Measurements from ENCODE around the gene HSD11B1. TPM values are rescaled to one million over a fixed set of nuclear protein-coding genes. Genes with fewer than 3 reads are reported as not detected.
A peak's percentile ranks its signal among the peaks of the same experiment; 100 is the strongest.

Gene HSD11B1
- total RNA-seq, 2 experiments from 2014 or later, result 1.5 TPM

- POLR2A ChIA-PET, result interaction anchor here (2.1 to 4.4 kb wide), 2 partner anchors 8 to 11 kb away, joined by 8 to 48 read pairs; partner anchors contain the start of gene TRAF3IP3
- peaks cover 56% of the 10 kb centered on the region for H3K4me1 Mint-ChIP-seq
- peaks cover 46% of the 10 kb centered on the region for H3K36me3 Mint-ChIP-seq (ENCODE audit: low read depth)
Observed at GRCh38 chr1:209767096-209767495, 62.5 kb downstream of the HSD11B1 start.

GRCh38 chr1:209767706-209768105, 63.1 kb downstream of the HSD11B1 start:
- ChIA-PET POLR2A (interaction anchor here (0.7 to 4.4 kb wide), 6 partner anchors 9 to 464 kb away, joined by 4 to 48 read pairs (median 6); partner anchors contain the start of genes C1orf74 and TRAF3IP3), CTCF (interaction anchor here (1.3 to 7.5 kb wide), 7 partner anchors 12 to 118 kb away, joined by 3 to 74 read pairs (median 9); partner anchors contain the start of genes C1orf74 and TRAF3IP3)
- no peak overlapping the region for H3K4me3 Mint-ChIP-seq
- no peak for DNase-seq
- H3K27me3 Mint-ChIP-seq, result no peaks in the 10 kb centered on the region
- H3K36me3 Mint-ChIP-seq (ENCODE audit: low read depth), result peaks cover 40% of the 10 kb centered on the region
- H3K4me1 Mint-ChIP-seq, result peaks cover 50% of the 10 kb centered on the region
- no peaks in the 10 kb centered on the region for H3K9me3 Mint-ChIP-seq
- H3K27ac Mint-ChIP-seq, result no peak overlapping the region

More at GRCh38 chr1:209767096-209767495, 62.5 kb downstream of the HSD11B1 start:
- Mint-ChIP-seq H3K27ac (peak overlapping the region; percentile 75), H3K9me3 (no peaks in the 10 kb centered on the region), H3K4me3 (no peak overlapping the region), H3K27me3 (no peaks in the 10 kb centered on the region)
- no peak for DNase-seq
- CTCF ChIA-PET, result interaction anchor here (4.5 to 7.5 kb wide), 3 partner anchors 12 to 18 kb away, joined by 27 to 74 read pairs (median 34); partner anchors contain the start of gene TRAF3IP3

GRCh38 chr1:209768354-209768774, 63.7 kb downstream of the HSD11B1 start:
- peak; percentile 95 for DNase-seq
- Mint-ChIP-seq H3K4me1 (peaks cover 44% of the 10 kb centered on the region), H3K27ac (no peak overlapping the region)

DNA sequence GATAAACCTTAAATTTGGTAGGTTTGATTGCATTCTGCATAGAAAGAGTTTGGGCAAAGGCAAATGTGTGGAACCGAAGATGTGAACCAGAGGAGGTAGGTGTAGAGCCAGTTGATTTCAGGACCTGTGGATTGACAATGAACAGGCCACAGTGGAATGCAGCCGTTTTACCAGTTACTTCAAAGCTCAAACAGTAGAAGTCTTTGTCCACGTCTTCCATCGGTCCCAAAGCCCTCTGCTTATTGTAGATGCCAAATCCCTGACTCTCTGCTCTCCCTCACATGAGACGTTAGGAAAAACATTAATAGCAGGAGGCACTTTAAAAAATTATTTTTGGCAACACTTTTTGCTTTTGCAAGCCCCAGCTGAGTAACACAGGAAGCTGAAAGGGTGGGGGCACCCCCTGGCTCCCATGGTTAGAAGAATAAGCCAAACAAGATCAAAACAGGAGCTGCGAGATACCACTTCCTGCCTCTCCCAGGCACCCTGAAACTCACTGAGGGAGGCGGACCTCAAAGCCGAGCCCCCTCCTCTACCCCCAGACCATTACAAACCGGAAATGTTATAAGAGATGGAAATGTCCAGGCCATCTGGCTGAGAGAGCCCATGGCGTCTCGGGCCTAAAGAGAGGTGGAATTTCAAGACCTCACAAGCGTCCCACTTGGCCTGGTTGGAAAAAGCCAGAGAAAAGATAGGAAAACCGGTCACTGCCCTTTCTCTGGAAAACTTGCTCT, 64.7 kb downstream of the HSD11B1 start:
- Mint-ChIP-seq H3K27ac (no peak overlapping the region), H3K4me3 (no peak overlapping the region), H3K27me3 (no peaks in the 10 kb centered on the region), H3K36me3 (ENCODE audit: low read depth) (peaks cover 28% of the 10 kb centered on the region), H3K4me1 (peaks cover 41% of the 10 kb centered on the region), H3K9me3 (no peaks in the 10 kb centered on the region)
- CTCF ChIA-PET, result interaction anchor here (0.9 to 7.5 kb wide), 8 partner anchors 10 to 200 kb away, joined by 3 to 74 read pairs (median 10); partner anchors contain the start of gene TRAF3IP3
- POLR2A ChIA-PET, result interaction anchor here (2.1 to 4.4 kb wide), 3 partner anchors 10 to 17 kb away, joined by 8 to 48 read pairs (median 15); partner anchors contain the start of gene TRAF3IP3
- peak; percentile 88 for DNase-seq

More at GRCh38 chr1:209768354-209768774, 63.7 kb downstream of the HSD11B1 start:
- no peaks in the 10 kb centered on the region for H3K9me3 Mint-ChIP-seq
- no peak overlapping the region for H3K4me3 Mint-ChIP-seq
- no peaks in the 10 kb centered on the region for H3K27me3 Mint-ChIP-seq
- POLR2A ChIA-PET, result interaction anchor here (1.2 to 4.4 kb wide), 5 partner anchors 9 to 16 kb away, joined by 4 to 48 read pairs (median 8); partner anchors contain the start of genes C1orf74 and TRAF3IP3
- CTCF ChIA-PET, result interaction anchor here (0.7 to 7.5 kb wide), 12 partner anchors 8 to 199 kb away, joined by 3 to 74 read pairs (median 4); partner anchors contain the start of genes C1orf74 and TRAF3IP3
- peaks cover 33% of the 10 kb centered on the region for H3K36me3 Mint-ChIP-seq (ENCODE audit: low read depth)

- no peak overlapping the region for H3K4me3 Mint-ChIP-seq
- ChIA-PET CTCF (interaction anchor here (2.4 to 7.5 kb wide), 3 partner anchors 9 to 16 kb away, joined by 10 to 74 read pairs (median 27); partner anchors contain the start of gene TRAF3IP3), POLR2A (interaction anchor here (2.8 to 4.4 kb wide), 2 partner anchors 13 to 18 kb away, joined by 15 to 48 read pairs; partner anchors contain the start of gene TRAF3IP3)
- no peak overlapping the region for H3K27ac Mint-ChIP-seq
- peaks cover 44% of the 10 kb centered on the region for H3K4me1 Mint-ChIP-seq
- H3K36me3 Mint-ChIP-seq (ENCODE audit: low read depth), result peaks cover 29% of the 10 kb centered on the region
- no peaks in the 10 kb centered on the region for H3K27me3 Mint-ChIP-seq
- H3K9me3 Mint-ChIP-seq, result no peaks in the 10 kb centered on the region
- no peak for DNase-seq
Observed at GRCh38 chr1:209769971-209770370, 65.3 kb downstream of the HSD11B1 start.

GRCh38 chr1:209770636-209771415, 66.2 kb downstream of the HSD11B1 start:
- no peaks in the 10 kb centered on the region for H3K27me3 Mint-ChIP-seq
- no peak overlapping the region for H3K4me3 Mint-ChIP-seq
- DNase-seq, result no peak
- H3K4me1 Mint-ChIP-seq, result peaks cover 43% of the 10 kb centered on the region
- ChIA-PET POLR2A (no interaction called here), CTCF (no interaction called here)
- H3K9me3 Mint-ChIP-seq, result no peaks in the 10 kb centered on the region
- no peak overlapping the region for H3K27ac Mint-ChIP-seq
- H3K36me3 Mint-ChIP-seq (ENCODE audit: low read depth), result peaks cover 31% of the 10 kb centered on the region

DNA sequence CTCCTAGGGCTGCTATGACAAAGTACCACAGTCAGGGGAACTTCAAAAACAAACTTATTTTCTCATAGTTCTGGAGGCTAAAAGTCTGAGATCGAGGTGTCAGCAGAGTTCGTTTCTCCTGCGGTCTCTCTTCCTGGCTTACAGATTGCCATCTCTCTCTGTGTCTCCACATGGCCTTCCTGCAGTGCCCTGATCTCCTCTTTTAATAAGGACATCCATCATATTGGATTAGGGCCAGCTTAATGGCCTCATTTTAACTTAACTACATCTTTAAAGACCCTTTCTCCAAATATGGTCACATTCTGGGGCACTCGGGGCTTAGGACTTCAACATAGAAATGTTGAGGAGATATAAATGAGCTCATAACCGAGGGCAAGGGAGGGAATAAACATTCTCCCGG, 67.5 kb downstream of the HSD11B1 start:
- Mint-ChIP-seq H3K4me3 (no peak overlapping the region), H3K27ac (no peak overlapping the region), H3K9me3 (no peaks in the 10 kb centered on the region), H3K27me3 (no peaks in the 10 kb centered on the region), H3K36me3 (ENCODE audit: low read depth) (peaks cover 30% of the 10 kb centered on the region), H3K4me1 (peaks cover 37% of the 10 kb centered on the region)
- DNase-seq, result no peak
- ChIA-PET POLR2A (interaction anchor here (0.9 to 1.1 kb wide), 2 partner anchors 11 to 15 kb away, joined by 3 read pairs; no protein-coding TSS in a partner anchor), CTCF (interaction anchor here (0.8 to 1.6 kb wide), 4 partner anchors 10 to 24 kb away, joined by 3 to 7 read pairs (median 4); partner anchors contain the start of gene C1orf74)

GRCh38 chr1:209774592-209774991, 69.9 kb downstream of the HSD11B1 start:
- Mint-ChIP-seq H3K36me3 (ENCODE audit: low read depth) (peaks cover 55% of the 10 kb centered on the region), H3K27ac (peak overlapping the region; percentile 48), H3K4me3 (no peak overlapping the region), H3K27me3 (no peaks in the 10 kb centered on the region), H3K9me3 (no peaks in the 10 kb centered on the region), H3K4me1 (peaks cover 42% of the 10 kb centered on the region)
- DNase-seq, result no peak
- POLR2A ChIA-PET, result interaction anchor here (0.7 to 1.0 kb wide), 2 partner anchors 8 to 47 kb away, joined by 4 read pairs; no protein-coding TSS in a partner anchor
- CTCF ChIA-PET, result interaction anchor here (0.7 to 1.9 kb wide), 8 partner anchors 9 to 49 kb away, joined by 3 to 9 read pairs (median 4); partner anchors contain the start of gene C1orf74

DNA sequence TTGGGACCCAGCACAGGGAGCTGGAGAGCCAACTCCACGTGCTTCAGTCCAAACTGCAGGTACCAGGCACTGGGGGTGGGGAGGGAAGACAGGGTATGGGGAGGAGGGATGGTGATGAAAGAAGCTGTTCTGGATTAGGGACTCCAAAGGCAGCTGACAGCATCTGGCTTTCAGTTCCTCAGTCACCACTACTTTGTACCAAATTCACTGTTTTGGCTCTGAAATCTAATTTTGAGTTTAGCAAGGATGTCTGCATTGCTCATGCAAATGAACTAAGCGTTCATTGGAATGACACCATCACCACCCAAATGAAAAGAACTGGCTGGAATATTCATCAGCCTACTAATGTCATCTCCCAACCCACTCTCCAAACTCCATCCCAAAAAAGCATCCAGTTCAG, 71.0 kb downstream of the HSD11B1 start:
- DNase-seq, result no peak
- Mint-ChIP-seq H3K27ac (no peak overlapping the region), H3K9me3 (no peaks in the 10 kb centered on the region), H3K36me3 (ENCODE audit: low read depth) (peaks cover 64% of the 10 kb centered on the region), H3K27me3 (no peaks in the 10 kb centered on the region), H3K4me1 (peaks cover 47% of the 10 kb centered on the region), H3K4me3 (no peak overlapping the region)
- ChIA-PET POLR2A (no interaction called here), CTCF (interaction anchor here (0.9 to 1.9 kb wide), 6 partner anchors 7 to 48 kb away, joined by 3 to 9 read pairs (median 5); no protein-coding TSS in a partner anchor)

DNA sequence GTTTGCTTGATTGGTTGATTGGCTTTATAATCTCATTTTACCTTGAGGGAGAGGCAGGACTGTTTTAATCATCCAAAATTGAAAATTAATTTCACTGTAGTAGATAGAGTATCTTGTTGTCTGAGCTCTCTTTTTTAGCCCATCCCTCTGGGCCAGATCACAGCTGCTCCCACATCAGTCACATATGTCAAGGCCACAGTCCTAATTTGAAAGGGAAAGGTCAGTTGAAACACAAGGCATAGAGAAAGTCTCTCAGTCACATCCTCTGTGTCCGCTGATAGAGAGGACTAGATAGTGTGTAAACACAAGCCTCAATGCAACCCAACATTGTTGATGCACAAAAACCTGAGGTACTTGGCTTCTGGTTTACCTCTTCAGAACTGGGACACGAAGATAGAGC, 72.9 kb downstream of the HSD11B1 start:
- Mint-ChIP-seq H3K9me3 (no peaks in the 10 kb centered on the region), H3K27me3 (no peaks in the 10 kb centered on the region), H3K4me1 (peaks cover 54% of the 10 kb centered on the region), H3K4me3 (no peak overlapping the region), H3K36me3 (ENCODE audit: low read depth) (peaks cover 80% of the 10 kb centered on the region), H3K27ac (peak overlapping the region; percentile 37)
- CTCF ChIA-PET, result interaction anchor here (0.5 to 4.7 kb wide), 3 partner anchors 10 to 21 kb away, joined by 3 to 27 read pairs (median 4); no protein-coding TSS in a partner anchor
- DNase-seq, result no peak
- POLR2A ChIA-PET, result interaction anchor here (1.2 kb wide), 1 partner anchor 22 kb away, joined by 3 read pairs; the partner anchor contains the start of gene TRAF3IP3

DNA sequence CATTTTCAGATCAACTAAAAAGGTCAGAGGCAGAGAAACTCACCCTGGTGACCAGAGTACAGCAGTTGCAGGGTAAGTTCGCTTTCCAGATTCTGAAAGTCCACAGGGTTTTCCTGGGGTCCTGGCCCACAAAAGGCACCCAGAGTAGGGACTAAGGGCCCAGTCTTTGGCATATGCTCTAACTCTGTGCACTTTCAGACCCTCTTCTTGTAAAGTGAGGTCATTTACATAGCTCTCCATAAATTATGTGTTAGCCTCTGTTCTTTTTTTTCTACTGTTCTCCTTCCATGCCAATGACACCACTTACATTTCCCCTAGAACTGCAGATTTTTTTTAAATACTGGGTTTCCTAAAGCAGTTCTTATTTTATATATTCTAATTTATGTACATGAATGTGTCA, 73.5 kb downstream of the HSD11B1 start:
- no peak overlapping the region for H3K27ac Mint-ChIP-seq
- no peaks in the 10 kb centered on the region for H3K27me3 Mint-ChIP-seq
- POLR2A ChIA-PET, result interaction anchor here (1.2 kb wide), 1 partner anchor 22 kb away, joined by 3 read pairs; the partner anchor contains the start of gene TRAF3IP3
- no peak for DNase-seq
- peaks cover 84% of the 10 kb centered on the region for H3K36me3 Mint-ChIP-seq (ENCODE audit: low read depth)
- H3K9me3 Mint-ChIP-seq, result no peaks in the 10 kb centered on the region
- no peak overlapping the region for H3K4me3 Mint-ChIP-seq
- CTCF ChIA-PET, result interaction anchor here (0.5 to 4.7 kb wide), 4 partner anchors 9 to 29 kb away, joined by 3 to 27 read pairs (median 4); no protein-coding TSS in a partner anchor
- H3K4me1 Mint-ChIP-seq, result peaks cover 59% of the 10 kb centered on the region

DNA sequence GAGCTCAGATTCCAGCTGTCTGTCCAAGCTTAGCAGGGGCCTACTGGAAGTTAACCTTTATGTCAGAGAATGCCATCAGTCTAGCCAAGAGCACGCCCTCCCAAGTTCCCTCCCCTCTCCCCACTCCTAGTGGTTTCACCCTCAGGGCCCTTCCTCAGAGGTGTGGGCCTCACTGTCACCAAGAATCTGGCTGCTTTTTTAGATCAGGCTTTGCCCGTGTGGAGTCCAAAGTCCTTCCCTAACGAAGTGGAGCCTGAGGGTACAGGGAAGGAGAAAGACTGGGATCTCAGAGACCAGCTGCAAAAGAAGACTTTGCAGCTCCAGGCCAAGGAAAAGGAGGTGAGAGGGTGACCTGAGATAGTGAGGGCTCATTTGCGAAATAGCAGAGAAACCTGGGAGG, 75.6 kb downstream of the HSD11B1 start:
- Mint-ChIP-seq H3K27ac (peak overlapping the region; percentile 68), H3K27me3 (no peaks in the 10 kb centered on the region), H3K9me3 (no peaks in the 10 kb centered on the region), H3K4me3 (peak overlapping the region; percentile 27), H3K4me1 (peaks cover 64% of the 10 kb centered on the region), H3K36me3 (ENCODE audit: low read depth) (peaks cover 75% of the 10 kb centered on the region)
- ChIA-PET CTCF (interaction anchor here (1.0 to 4.7 kb wide), 3 partner anchors 12 to 31 kb away, joined by 3 to 27 read pairs (median 6); no protein-coding TSS in a partner anchor), POLR2A (no interaction called here)
- no peak for DNase-seq
